NOMO-1 treated with dmso at 0.1 percent for 144 hours (cell line): ENCODE data around the gene TMEM217.

ENCODE experiments used
- DNase-seq: peaks from one replicate; lab custom pipeline; 2025; ENCODE audit not compliant: unreplicated experiment; lab: John Stamatoyannopoulos, UW

The TMEM217 gene

DNA sequence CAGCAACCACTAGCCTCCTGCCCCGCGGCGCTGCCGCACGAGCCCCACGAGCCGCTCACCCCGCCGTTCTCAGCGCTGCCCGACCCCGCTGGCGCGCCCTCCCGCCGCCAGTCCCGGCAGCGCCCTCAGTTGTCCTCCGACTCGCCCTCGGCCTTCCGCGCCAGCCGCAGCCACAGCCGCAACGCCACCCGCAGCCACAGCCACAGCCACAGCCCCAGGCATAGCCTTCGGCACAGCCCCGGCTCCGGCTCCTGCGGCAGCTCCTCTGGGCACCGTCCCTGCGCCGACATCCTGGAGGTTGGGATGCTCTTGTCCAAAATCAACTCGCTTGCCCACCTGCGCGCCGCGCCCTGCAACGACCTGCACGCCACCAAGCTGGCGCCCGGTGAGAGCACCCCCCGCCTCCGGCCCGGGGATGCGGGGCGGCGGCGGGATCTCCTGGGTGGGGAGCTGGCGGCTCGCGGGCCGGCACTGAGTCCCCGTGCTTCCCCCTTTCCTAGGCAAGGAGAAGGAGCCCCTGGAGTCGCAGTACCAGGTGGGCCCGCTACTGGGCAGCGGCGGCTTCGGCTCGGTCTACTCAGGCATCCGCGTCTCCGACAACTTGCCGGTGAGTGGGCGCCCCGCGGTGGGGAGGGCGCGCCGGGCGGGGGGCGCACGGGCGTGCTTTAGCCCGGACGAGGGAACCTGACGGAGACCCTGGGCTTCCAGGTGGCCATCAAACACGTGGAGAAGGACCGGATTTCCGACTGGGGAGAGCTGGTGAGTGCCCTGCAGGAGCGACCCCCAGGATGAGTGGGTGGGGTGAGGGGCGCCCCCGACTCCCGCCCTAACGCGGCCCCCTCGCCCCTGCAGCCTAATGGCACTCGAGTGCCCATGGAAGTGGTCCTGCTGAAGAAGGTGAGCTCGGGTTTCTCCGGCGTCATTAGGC is 87.4 kb downstream of the TMEM217 start:
- DNase-seq, result peak; percentile 31

DNA sequence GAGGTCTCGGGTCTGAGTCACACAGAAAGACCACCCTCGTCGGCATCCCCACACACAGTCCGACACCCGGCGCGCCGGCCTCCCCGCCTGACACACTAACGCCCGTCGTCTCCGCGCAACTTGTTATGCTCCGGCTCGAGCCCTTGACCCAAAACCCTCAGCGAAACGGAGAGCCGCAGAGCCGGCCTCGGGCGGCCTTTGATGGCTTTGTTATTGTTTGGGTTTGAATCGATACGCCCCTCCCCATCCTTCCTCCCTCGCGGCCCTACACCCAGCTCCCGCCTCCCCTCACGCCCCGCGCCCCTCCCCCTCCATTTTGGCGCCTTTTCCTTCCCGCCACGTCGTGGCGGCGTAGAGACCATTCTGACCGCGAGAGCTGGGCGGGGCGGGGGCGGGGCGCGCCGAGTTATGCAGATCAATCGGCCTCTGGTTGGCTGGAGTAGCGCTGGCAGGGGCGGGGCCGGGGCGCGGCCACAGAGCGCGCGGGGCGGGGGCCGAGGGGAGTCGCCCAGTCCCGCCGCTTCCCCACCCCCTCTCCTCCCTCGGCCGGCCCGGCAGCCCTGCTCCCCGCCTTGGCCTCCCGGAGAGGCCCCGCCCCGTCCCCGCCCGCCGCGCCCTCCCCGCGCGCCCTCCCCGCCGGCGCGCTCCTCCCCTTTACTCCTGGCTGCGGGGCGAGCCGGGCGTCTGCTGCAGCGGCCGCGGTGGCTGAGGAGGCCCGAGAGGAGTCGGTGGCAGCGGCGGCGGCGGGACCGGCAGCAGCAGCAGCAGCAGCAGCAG is 88.3 kb downstream of the TMEM217 start, which contains the start of gene PIM1:
PIM1 (plus strand) TSS at position 657 of the 777 bp plus-strand sequence. CDS start 424 bp downstream, outside the sequence.
- peak; percentile 88 for DNase-seq

DNA sequence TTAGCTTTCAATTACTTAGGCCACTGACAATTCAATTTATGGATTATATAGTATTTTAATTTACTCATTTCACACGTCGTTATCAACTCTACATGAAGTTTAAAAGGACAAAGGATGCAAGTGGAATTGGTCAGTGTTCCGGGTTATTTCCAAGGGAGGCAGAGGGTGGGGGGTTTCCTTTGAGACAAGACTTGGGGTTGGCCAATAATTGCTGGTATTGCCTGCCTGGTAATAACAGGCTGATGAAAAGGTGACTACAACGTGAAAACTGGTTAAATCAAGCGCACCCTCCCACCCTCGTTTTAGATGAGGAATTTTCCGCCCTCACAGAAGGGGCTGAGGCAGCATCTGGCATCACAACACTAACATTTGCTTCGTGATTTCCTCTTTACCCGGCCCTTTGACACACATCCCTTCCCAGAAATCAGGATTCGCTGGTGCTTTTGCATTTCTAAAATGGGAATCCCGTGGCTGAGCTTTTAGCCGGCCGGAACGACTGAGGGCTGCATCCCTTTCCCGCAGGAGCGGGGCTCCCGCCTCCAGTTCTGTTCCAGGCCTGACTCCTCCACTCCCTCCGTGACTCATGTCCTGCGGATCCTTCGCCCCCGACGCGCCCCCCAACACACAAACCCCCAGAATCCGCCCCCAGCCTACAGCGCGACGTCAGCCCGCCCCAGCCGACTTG is 89.0 kb downstream of the TMEM217 start:
- no peak for DNase-seq

DNA sequence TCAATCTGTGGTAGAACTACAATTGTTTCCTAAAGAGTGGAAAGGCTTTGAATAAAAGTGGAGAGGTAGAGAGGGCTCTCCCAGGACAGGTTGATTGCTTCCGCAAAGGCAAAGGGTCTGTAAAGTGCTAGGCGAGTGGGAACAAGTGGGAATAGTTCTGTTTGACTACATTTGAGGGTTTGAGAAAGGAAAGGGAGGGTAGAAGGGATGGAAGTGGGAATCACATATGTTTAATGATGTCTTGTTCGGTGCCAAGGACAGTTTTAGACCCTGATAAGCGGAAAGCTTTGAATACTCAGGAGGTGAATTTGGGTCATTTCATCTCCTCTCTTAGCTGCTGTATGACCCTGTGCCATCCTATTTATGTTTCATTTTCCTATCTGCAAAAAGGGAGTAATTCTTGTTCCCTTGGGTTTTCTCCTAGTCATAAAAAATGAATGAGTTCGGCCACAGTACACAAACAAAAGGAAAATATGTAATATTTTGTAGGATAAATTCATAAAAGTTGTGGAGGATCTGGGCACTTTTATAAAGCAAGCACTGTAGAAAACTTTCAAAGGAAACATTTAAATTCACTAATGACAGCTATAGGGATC is 89.7 kb downstream of the TMEM217 start:
- DNase-seq, result no peak

DNA sequence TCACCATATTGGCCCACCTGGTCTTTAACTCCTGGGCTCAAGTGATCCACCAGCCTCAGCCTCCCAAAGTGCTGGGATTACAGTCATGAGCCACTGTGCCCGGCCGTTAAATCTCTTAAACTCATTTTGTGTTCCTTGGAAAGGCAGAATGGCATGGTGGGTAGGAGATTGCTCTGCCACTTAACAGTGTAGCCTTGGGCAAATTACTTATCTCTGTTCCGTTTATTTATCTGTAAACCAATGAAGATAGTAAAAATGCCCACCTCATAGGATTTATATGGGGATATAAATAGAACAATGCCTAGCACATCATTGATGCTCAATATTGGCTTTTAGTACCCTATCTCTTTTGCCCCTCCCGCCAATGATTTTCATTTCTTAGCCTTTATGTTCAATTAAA is 95.2 kb downstream of the TMEM217 start:
- DNase-seq, result no peak
